OCI-M2 (cell line): ENCODE data around the gene THTPA.

Source experiments
- DNase-seq: peaks from one replicate; lab custom pipeline; 2025; ENCODE audit not compliant: unreplicated experiment; lab: John Stamatoyannopoulos, UW

Gene THTPA

GRCh38 chr14:23550812-23551265 is 5.2 kb upstream of the THTPA start:
- DNase-seq, result no peak

DNA sequence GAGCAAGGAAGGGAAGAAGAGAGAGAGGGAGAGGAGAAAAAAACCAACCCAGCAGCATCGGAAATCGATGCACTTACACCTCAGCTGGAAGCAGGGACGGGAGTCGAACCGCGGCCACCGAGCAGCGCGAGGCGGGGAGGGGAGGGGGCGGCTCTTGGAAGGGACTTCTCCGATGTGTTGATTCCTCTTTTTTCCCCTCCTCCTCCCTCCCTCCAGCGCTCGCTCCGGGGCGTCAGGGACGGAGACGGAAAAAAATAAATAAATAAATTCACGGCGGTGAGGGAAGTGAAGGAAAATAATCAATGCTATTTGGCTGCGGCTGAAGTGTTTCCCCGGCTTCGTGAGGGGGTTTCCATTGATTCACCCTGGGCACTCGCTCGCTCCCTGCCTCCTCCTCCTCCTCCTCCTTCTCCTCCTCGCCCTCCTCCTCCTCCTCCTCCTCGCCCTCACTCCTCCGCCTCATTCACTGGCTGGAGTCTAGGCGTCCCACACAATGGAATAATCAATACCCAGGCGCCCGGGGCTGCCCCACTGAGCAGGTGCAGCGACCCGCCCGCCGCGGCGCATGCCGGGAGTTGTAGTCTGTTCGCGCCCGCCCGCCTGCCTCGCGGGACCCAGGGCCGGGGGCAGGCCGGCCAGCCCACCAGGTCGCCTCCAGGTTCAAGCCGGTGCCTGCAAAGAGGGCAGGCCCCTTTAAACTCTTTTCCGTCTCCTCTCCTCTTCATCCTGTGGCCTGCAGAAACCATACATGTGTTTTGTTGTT is 4.6 kb upstream of the THTPA start, which contains the start of gene ZFHX2:
ZFHX2 (minus strand) TSS at position 500 of the 763 bp plus-strand sequence. CDS start 16,440 bp downstream, outside the sequence.
- DNase-seq, result peak; percentile 60

DNA sequence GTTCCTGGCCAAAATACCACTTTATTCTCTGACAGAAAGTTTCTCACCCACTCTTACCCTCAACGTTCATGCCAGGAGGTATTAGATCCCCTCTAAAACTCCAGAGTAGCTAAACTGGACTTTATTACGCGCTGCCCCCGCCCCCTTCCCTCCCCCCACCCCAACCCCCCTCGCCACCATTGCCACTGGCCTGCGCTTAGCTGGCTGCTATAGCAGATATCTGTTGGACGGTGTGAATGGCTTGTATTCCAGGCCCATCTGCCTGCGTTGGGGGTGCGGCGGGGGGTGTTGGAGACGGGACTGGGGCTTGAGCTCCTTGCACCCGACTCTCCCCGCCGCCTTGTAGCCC is 564 bp upstream of the THTPA start:
- no peak for DNase-seq

DNA sequence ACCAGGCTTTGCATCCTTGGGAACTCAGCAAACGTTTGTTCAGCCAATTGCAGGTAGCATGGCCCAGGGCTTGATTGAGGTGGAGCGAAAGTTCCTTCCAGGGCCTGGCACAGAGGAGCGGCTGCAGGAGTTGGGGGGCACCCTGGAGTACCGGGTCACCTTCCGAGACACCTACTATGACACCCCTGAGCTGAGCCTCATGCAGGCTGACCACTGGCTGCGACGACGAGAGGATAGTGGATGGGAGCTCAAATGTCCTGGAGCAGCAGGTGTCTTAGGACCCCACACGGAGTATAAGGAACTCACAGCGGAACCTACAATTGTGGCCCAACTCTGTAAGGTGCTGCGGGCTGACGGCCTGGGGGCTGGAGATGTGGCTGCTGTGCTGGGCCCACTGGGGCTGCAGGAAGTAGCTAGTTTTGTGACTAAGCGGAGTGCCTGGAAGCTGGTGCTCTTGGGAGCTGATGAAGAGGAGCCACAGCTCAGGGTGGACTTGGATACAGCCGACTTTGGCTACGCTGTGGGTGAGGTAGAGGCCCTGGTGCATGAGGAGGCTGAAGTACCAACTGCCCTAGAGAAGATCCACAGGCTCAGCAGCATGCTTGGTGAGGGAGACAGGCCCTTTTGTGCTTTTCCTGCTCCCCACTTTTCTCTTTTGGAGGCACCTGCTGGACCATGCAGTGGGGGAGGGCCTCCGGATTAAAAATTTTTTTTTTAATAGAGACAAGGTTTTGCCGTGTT is 799 bp downstream of the THTPA start:
- DNase-seq, result no peak

- no peak for DNase-seq
Observed at GRCh38 chr14:23557521-23557920, 1.4 kb downstream of the THTPA start.

DNA sequence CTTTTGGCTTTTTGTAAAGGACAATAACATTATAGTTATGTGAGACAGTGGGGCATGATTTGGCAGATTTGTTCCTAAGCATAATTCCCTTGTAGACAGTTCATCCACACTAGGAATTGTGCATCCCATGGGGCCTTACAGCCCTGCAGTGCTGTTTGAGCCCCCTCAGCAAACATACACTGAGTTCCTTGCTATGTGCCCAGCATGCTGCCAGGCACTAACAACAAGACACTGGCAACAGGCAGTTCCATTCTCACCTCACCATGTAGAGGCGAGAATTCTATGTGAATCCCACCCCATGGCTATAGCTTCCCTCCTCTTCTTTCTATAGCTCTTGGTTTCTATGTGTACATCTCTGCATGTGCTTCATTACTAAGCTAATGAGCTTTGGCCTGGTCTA is 1.9 kb downstream of the THTPA start:
- DNase-seq, result no peak

GRCh38 chr14:23558346-23559009 is 2.4 kb downstream of the THTPA start:
- no peak for DNase-seq

- DNase-seq, result no peak
Observed at GRCh38 chr14:23559010-23559925, 3.2 kb downstream of the THTPA start.

DNA sequence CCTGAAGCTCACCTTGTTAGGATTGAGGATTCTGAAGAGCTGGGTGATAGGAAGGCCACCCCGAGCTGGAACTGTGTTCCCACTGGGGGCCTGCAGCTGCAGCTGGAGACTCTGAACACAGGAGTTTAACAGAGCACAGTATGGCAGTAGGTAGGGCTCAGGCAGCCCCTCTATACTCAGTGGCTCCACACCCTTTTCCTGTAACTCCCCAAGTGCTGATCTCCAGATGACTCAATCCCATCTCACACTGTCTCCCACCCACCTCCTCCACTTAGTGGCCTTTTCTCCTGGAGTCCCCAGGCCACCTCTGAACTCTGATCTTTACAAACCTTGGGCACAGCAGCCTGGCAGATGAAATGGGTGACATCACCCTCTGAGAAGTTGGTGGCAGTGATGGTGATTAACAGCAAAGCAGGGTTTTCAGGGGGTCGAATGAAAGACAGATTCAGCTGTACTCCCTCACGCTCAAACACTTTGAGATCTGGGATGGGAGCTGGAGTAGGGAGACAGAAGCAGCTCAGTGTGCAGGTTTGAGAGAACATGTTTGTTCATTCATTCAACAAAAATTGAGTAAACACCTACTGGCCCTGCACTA is 4.0 kb downstream of the THTPA start:
- DNase-seq, result no peak

- DNase-seq, result no peak
Observed at GRCh38 chr14:23561259-23561658, 5.2 kb downstream of the THTPA start.

DNA sequence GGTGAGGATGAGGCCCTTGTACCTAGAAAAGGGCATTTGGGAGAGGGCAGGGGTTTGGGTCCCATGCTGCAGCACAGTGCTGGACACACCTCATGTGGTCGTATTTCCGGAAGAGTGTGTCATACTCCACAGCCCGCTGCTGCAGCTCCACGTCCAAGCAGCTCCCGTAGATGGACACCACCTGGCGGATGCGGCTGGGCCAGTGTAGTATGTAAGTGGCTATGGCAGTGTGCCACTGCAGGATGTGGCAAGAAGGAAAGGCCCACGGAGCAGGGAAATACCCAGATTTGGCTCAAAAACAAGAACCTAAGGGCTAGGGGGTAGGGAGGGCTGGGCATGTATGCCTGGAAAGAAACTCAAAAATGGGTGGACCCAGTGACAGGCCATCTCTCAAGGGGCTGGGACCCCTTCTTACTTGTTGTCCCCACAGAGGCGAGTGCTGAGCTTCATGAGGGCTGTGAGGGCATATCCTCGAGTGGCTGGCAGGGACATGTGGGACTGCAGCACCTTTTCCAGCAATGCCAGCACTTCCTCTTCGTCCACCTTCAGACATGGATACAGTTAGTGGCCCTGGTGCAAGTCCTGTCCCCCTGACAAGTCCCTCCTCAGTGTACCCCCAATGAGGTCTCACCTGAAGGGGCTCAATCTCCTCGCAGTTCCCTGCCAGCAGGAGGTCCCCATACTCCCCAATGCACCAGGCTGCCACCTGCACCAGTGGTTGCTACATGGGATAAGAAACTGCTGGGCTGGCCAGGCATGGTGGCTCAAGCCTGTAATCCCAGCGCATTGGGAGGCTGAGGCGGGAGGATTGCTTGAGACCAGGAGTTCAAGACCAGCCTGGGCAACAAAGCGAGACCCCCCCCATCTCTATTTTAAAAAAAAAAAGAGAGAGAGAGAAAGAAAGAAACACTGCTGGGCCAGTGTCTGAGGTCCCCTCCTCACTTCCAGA is 6.1 kb downstream of the THTPA start:
- no peak for DNase-seq

GRCh38 chr14:23562822-23563472 is 6.9 kb downstream of the THTPA start:
- peak; percentile 61 for DNase-seq

DNA sequence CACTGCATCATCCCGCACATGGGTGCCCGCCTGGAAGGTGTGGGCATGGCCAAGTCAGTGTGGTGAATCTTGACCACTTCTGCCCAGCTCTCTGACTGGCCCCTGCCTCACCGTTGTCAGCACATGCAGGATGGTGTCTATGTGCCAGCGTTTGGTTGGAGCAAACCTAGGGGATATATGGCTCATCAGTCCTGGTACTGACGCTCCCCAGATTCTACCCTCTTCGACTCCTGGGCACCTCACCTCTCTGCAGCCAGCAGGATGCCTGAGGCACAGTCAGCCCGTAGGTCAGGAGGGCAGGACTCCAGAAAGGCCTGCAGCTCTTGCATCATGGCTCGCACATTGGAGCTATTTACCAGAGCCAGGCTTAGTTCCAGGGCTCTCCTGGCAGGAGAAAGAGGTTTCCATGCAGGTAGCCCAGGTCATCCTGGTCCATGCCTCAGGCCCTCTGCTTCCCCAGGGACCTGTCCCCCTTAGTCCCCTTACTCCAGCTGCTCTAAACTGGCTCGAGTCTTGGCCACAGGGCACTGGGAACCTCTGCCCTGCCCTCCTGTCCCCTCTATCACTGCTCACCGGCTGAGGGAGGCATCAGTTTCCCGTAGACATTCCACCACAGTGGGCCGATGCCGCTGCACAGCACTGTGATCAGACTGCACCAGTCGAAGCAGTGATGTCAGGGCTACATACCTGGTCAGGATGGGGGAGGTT is 7.6 kb downstream of the THTPA start:
- no peak for DNase-seq

- DNase-seq, result no peak
Observed at GRCh38 chr14:23564181-23564812, 8.2 kb downstream of the THTPA start.

DNA sequence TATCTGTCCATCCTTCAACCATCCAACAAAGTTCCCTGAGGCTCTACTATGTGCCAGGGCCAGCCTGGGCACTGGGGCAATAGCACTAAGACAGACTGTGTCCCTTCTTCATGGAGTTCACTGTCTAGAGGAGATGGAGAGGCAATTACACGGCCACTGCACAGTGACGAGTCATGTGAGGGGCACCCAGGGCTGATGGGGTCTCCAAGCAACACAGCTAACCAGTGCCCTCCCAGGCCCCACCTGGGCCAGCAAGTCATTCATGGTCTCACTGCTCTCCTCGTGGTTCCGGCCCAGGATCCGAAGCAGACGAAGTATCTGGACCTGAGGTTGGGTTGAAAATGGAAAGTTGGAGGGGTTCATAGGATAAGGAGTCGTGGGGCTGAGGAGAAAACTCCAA is 8.8 kb downstream of the THTPA start:
- no peak for DNase-seq

- DNase-seq, result no peak
Observed at GRCh38 chr14:23565626-23566025, 9.6 kb downstream of the THTPA start.

DNA sequence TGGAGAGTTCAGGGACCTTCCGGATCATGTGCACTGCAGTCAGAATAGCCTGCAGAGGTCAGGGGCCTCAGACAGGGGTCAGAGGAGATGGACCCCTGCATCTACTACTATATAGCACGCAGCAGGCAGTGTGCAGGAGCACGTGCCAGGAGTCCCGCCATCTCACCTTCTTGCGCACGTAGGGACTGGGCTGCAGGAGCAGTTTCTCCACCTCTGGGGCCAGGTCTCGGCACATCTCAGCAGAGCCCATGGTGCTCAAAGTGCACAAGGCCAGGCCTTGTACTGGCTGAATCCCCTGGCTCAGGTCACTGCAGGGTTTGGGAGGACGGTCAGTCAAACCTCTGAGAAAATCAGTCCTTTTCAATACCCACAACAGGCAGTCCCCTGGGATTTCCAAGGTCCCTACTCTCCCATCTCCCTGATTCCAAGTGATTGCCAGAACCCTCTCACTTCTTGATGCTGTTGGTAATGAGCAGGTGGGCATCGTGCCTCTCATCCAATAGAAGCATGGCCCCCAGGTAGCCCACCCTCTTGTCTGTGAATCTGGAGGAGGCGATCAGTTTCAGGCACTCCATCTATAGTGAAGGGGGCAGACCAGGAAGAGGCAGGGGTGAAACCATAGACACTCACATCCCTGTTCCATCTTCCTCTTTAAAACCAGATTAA is 10.2 kb downstream of the THTPA start:
- no peak for DNase-seq
